Spleen (tissue), 11 donors: ENCODE measurements around the gene NOP10. TPM values are rescaled to one million over a fixed set of nuclear protein-coding genes. Genes with fewer than 3 reads are reported as not detected.

Experiments used
- DNase-seq: peaks from one replicate; pipeline ENCODE4 v3.0.0-alpha.2; 2020
- H3K27ac ChIP-seq, 8 donors: fragments of 200-600 bp; sonication (generic) in 7 of 8; 1 replicate in 4 of 8; 2 replicates in 4 of 8; pipeline versions ENCODE4 v1.5.0 to v1.8.0; 2016 to 2021; ENCODE audit warnings: inconsistent platforms in 4 of 8, mild to moderate bottlenecking in 4 of 8, moderate library complexity in 1 of 8
- H3K27me3 ChIP-seq, 7 donors: fragments of 200-600 bp; sonication (generic) in 6 of 7; replicated peaks in 1 of 7; 1 replicate in 4 of 7; 2 replicates in 3 of 7; pipeline versions ENCODE4 v1.5.0 to v1.8.0; 2016 to 2021; ENCODE audit warnings: inconsistent platforms in 3 of 7, mild to moderate bottlenecking in 1 of 7
- H3K36me3 ChIP-seq, 6 donors: fragments of 200-600 bp; sonication (generic) in 5 of 6; 1 replicate in 4 of 6; 2 replicates in 2 of 6; pipeline versions ENCODE4 v1.5.0 to v1.8.0; 2016 to 2021; ENCODE audit warnings: inconsistent platforms in 2 of 6
- H3K4me1 ChIP-seq, 6 donors: fragments of 200-600 bp; sonication (generic) in 5 of 6; 1 replicate in 3 of 6; 2 replicates in 3 of 6; pipeline versions ENCODE4 v1.5.0 to v1.8.0; 2016 to 2021; ENCODE audit warnings: inconsistent platforms in 3 of 6
- H3K4me3 ChIP-seq, 8 donors: fragments of 200-600 bp; sonication (generic) in 7 of 8; 1 replicate in 4 of 8; 2 replicates in 4 of 8; pipeline versions ENCODE4 v1.5.0 to v1.8.0; 2016 to 2021; ENCODE audit warnings: inconsistent platforms in 4 of 8, mild to moderate bottlenecking in 4 of 8, moderate library complexity in 2 of 8
- H3K9me3 ChIP-seq, 8 donors: fragments of 200-600 bp; sonication (generic) in 7 of 8; 1 replicate in 4 of 8; 2 replicates in 4 of 8; pipeline versions ENCODE4 v1.5.0 to v1.8.0; 2016 to 2021; ENCODE audit warnings: inconsistent platforms in 4 of 8
- POLR2A ChIP-seq, 3 donors: fragments of 450-650 bp; IDR thresholded peaks; one replicate each; pipeline ENCODE4 v1.5.1; 2017; ENCODE audit warnings: antibody characterized with exemption in 3 of 3, mild to moderate bottlenecking in 1 of 3
- POLR2AphosphoS5 ChIP-seq, 3 donors: sonication (generic); formaldehyde crosslinking; IDR thresholded peaks; one replicate each; pipeline ENCODE4 v1.5.1; 2017; ENCODE audit warnings: antibody characterized with exemption in 3 of 3
- WGBS, 5 donors: extraction: QIAGEN DNeasy Blood & Tissue Kit in 3 of 5; methylation state at CpG; one replicate each; pipeline versions ENCODE4 v1.1.5 to v1.1.7; 2013 to 2018; 5-methylcytosine and 5-hydroxymethylcytosine counted together
- intact Hi-C: fragments of 100-400 bp; cut with DNase I; formaldehyde crosslinking; loops from one replicate; pipeline ENCODE4 v1.15.0; 2023; ENCODE audit warnings: low total_unique reads
- polyA plus RNA-seq, 3 donors: library from polyadenylated mRNA; stranded (reverse); fragments of 200-250 nt; gene quantifications; one replicate each; pipeline ENCODE4 v1.2.1, GENCODE V29; 2013
- total RNA-seq, 7 donors: library from RNA; depleted of rRNA in 3 of 7; stranded (reverse); fragments of >200 nt in 3 of 7; fragmentation: NEBNext Ultra II Directional in 4 of 7; extraction: Animal tissue kit (Norgen Biotek cat#: 25700) in 4 of 7; gene quantifications; one replicate each; pipeline versions ENCODE4 v1.1.0 to v1.2.1, GENCODE V29; 2016 to 2021
- TF ChIP-seq, protein P1 (sequence below), 11 experiments: fragments of 200-600 bp in 7 of 11; fragments of 450-650 bp in 4 of 11; sonication (generic) in 4 of 11; IDR thresholded peaks in 8 of 11; conservative IDR thresholded peaks in 3 of 11; 1 replicate in 7 of 11; 2 replicates in 4 of 11; pipeline versions ENCODE4 v1.4.0 to v1.8.0; 2016 to 2021; ENCODE audit warnings: antibody characterized with exemption in 11 of 11, inconsistent platforms in 4 of 11, mild to moderate bottlenecking in 1 of 11
- donor health status: healthy with polysubstance abuse.
- donor health status: DM: no; HTN: no; CAD: no; lungs with moderate emphysema.
- donor health status: DM: no; HTN: no; CAD: no.
- donor health status: Bipolar disorder and iron deficiency.
- donor health status: healthy.
- donor health status: DM: no; HTN: no; CAD: no.
- donor health status: DM: yes; HTN: yes; CAD: no.

The NOP10 gene
- total and polyA plus RNA-seq, 10 donors, result 100.0 to 329 (median 144) TPM

GRCh38 chr15:34374816-34375215, 31.9 kb upstream of the NOP10 start:
- no peaks in the 10 kb centered on the region for H3K27me3 ChIP-seq
- peaks cover 0 to 5% (median 0%) of the 10 kb centered on the region in 6 donors for H3K36me3 ChIP-seq
- intact Hi-C loops, result no loop called here
- TF ChIP-seq, protein P1, sequence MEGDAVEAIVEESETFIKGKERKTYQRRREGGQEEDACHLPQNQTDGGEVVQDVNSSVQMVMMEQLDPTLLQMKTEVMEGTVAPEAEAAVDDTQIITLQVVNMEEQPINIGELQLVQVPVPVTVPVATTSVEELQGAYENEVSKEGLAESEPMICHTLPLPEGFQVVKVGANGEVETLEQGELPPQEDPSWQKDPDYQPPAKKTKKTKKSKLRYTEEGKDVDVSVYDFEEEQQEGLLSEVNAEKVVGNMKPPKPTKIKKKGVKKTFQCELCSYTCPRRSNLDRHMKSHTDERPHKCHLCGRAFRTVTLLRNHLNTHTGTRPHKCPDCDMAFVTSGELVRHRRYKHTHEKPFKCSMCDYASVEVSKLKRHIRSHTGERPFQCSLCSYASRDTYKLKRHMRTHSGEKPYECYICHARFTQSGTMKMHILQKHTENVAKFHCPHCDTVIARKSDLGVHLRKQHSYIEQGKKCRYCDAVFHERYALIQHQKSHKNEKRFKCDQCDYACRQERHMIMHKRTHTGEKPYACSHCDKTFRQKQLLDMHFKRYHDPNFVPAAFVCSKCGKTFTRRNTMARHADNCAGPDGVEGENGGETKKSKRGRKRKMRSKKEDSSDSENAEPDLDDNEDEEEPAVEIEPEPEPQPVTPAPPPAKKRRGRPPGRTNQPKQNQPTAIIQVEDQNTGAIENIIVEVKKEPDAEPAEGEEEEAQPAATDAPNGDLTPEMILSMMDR (IDR thresholded peaks at IDR 0.05 in 8 of 11, conservative IDR thresholded peaks at IDR 0.05 in 3 of 11), result no peak
- TF ChIP-seq POLR2AphosphoS5 (IDR thresholded peaks at IDR 0.05) (no peak), POLR2A (IDR thresholded peaks at IDR 0.05) (no peak)
- H3K27ac ChIP-seq, result no peak overlapping the region
- no peaks in the 10 kb centered on the region for H3K9me3 ChIP-seq
- no peak for DNase-seq
- WGBS, 5 donors, result 51 to 98% (median 91%) methylated on average over 2 of the region's 2 CpGs
- H3K4me1 ChIP-seq, result peaks cover 0 to 5% (median 0%) of the 10 kb centered on the region in 6 donors
- no peak overlapping the region for H3K4me3 ChIP-seq

DNA sequence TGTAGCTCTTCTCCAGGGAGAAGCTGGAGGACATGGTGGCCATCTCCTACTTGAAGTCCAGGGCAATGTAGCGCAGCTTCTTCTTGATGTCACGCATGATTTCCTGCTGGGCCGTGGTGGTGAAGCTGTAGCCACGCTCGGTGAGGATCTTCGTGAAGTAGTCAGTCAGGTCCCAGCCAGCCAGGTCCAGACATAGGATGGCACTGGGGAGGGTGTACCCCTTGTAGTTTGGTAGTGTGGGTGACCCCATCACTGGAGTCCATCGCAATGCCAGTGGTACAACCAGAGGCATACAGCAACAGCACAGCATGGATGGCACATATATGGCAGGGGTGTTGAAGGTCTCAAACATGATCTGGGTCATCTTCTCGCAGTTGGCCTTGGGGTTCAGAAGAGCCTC, 31.0 kb upstream of the NOP10 start:
- Histone ChIP-seq H3K27me3 (no peaks in the 10 kb centered on the region), H3K9me3 (no peaks in the 10 kb centered on the region), H3K27ac (no peak overlapping the region), H3K36me3 (no peaks in the 10 kb centered on the region), H3K4me3 (no peak overlapping the region), H3K4me1 (peaks cover 0 to 8% (median 0%) of the 10 kb centered on the region in 6 donors)
- no peak for DNase-seq
- TF ChIP-seq, protein P1 (IDR thresholded peaks at IDR 0.05 in 8 of 11, conservative IDR thresholded peaks at IDR 0.05 in 3 of 11), result no peak
- TF ChIP-seq POLR2A (IDR thresholded peaks at IDR 0.05) (no peak), POLR2AphosphoS5 (IDR thresholded peaks at IDR 0.05) (no peak)
- intact Hi-C loops, result no loop called here
- WGBS, 5 donors, result 66 to 96% (median 83%) methylated on average over 7 to 8 of the region's 8 CpGs

- DNase-seq, result no peak
- TF ChIP-seq POLR2A (IDR thresholded peaks at IDR 0.05) (no peak), POLR2AphosphoS5 (IDR thresholded peaks at IDR 0.05) (no peak)
- TF ChIP-seq, protein P1 (IDR thresholded peaks at IDR 0.05 in 8 of 11, conservative IDR thresholded peaks at IDR 0.05 in 3 of 11), result no peak
- H3K27me3 ChIP-seq, result no peaks in the 10 kb centered on the region
- intact Hi-C loops, result no loop called here
- no peak overlapping the region for H3K27ac ChIP-seq
- no peak overlapping the region for H3K4me3 ChIP-seq
- H3K36me3 ChIP-seq, result no peaks in the 10 kb centered on the region
- H3K9me3 ChIP-seq, result no peaks in the 10 kb centered on the region
- WGBS, 5 donors, result 35 to 54% (median 39%) methylated on average over 2 of the region's 2 CpGs
- peaks cover 3 to 34% (median 15%) of the 10 kb centered on the region in 6 donors for H3K4me1 ChIP-seq
Observed at GRCh38 chr15:34370643-34371042, 27.7 kb upstream of the NOP10 start.

- intact Hi-C loops, result no loop called here
- H3K4me3 ChIP-seq, result no peak overlapping the region
- no peak for TF ChIP-seq POLR2A (IDR thresholded peaks at IDR 0.05)
- TF ChIP-seq, protein P1 (IDR thresholded peaks at IDR 0.05 in 8 of 11, conservative IDR thresholded peaks at IDR 0.05 in 3 of 11), result no peak
- no peak for TF ChIP-seq POLR2AphosphoS5 (IDR thresholded peaks at IDR 0.05)
- no peaks in the 10 kb centered on the region for H3K9me3 ChIP-seq
- H3K27me3 ChIP-seq, result no peaks in the 10 kb centered on the region
- peak overlapping the region in 1 of 8 donors; percentile 5 for H3K27ac ChIP-seq
- DNase-seq, result no peak
- peaks cover 6 to 39% (median 20%) of the 10 kb centered on the region in 6 donors for H3K4me1 ChIP-seq
- no peaks in the 10 kb centered on the region for H3K36me3 ChIP-seq
- WGBS, 5 donors, result 55 to 62% (median 60%) methylated on average over 2 of the region's 2 CpGs
Observed at GRCh38 chr15:34370129-34370528, 27.2 kb upstream of the NOP10 start.
